NCI-H510A (cell line): Measurements from ENCODE around the gene SC5D.

ENCODE experiments used
- DNase-seq: peaks from one replicate; lab custom pipeline; 2025; lab: John Stamatoyannopoulos, UW

The SC5D gene

GRCh38 chr11:121329781-121330395, 37.3 kb downstream of the SC5D start:
- DNase-seq: no peak

GRCh38 chr11:121330614-121331435, 38.3 kb downstream of the SC5D start:
- DNase-seq: no peak

GRCh38 chr11:121334973-121335710, 42.6 kb downstream of the SC5D start:
- DNase-seq: no peak

GRCh38 chr11:121336279-121336937, 43.8 kb downstream of the SC5D start:
- no peak for DNase-seq

GRCh38 chr11:121337078-121337477, 44.5 kb downstream of the SC5D start:
- DNase-seq: no peak

GRCh38 chr11:121337740-121338272, 45.2 kb downstream of the SC5D start:
- no peak for DNase-seq

GRCh38 chr11:121338536-121338935, 46.0 kb downstream of the SC5D start:
- no peak for DNase-seq

- no peak for DNase-seq
Measured at GRCh38 chr11:121340032-121340580, 47.5 kb downstream of the SC5D start.

GRCh38 chr11:121341609-121342008, 49.0 kb downstream of the SC5D start:
- DNase-seq: no peak

GRCh38 chr11:121344824-121345223, 52.3 kb downstream of the SC5D start:
- no peak for DNase-seq

GRCh38 chr11:121347094-121347493, 54.5 kb downstream of the SC5D start:
- no peak for DNase-seq

- DNase-seq: no peak
Measured at GRCh38 chr11:121347813-121348212, 55.2 kb downstream of the SC5D start.

- no peak for DNase-seq
Measured at GRCh38 chr11:121348220-121348875, 55.8 kb downstream of the SC5D start.

- no peak for DNase-seq
Measured at GRCh38 chr11:121349790-121350189, 57.2 kb downstream of the SC5D start.

GRCh38 chr11:121350314-121351082, 57.9 kb downstream of the SC5D start:
- no peak for DNase-seq

- DNase-seq: no peak
Measured at GRCh38 chr11:121351083-121351630, 58.6 kb downstream of the SC5D start.

- DNase-seq: no peak
Measured at GRCh38 chr11:121352251-121352891, 59.8 kb downstream of the SC5D start.

- no peak for DNase-seq
Measured at GRCh38 chr11:121354192-121354591, 61.6 kb downstream of the SC5D start.

- no peak for DNase-seq
Measured at GRCh38 chr11:121356357-121356756, 63.8 kb downstream of the SC5D start.
